H1 (cell line): ENCODE data around the gene PAK6. TPM values are rescaled to one million over a fixed set of nuclear protein-coding genes. Genes with fewer than 3 reads are reported as not detected.

Experiments
- CTCF ChIA-PET: fragments of 300-600 bp; sonication (Branson Sonifier 250); formaldehyde crosslinking; loops from one replicate; lab custom pipeline; 2021; ENCODE audit not compliant: partially characterized antibody; lab: Charles Lee
- POLR2A ChIA-PET: fragments of 300-600 bp; sonication (Branson Sonifier 250); formaldehyde crosslinking; loops from one replicate; lab custom pipeline; 2021; ENCODE audit warnings: inconsistent platforms; ENCODE audit not compliant: partially characterized antibody; lab: Charles Lee
- DNase-seq, 2 experiments: peaks; one replicate each; pipeline versions ENCODE4 v3.0.0 to v3.0.0-alpha.2; 2010 to 2022; ENCODE audit warnings: low spot score in 2 of 2, low read depth in 1 of 2, mixed read lengths in 1 of 2
- FAIRE-seq: peaks from 2 replicates; lab custom pipeline; 2011; peaks lifted over from hg19 to GRCh38; lab: Jason Lieb, UNC
- H2AFZ ChIP-seq: 2 replicates; pipeline ENCODE4 v1.8.1; 2012; ENCODE audit warnings: low read length, inconsistent platforms
- H2AK5ac ChIP-seq: 2 replicates; pipeline ENCODE4 v1.6.1; 2013; ENCODE audit warnings: low read depth, low read length
- H2BK120ac ChIP-seq: replicated peaks from 2 replicates; pipeline ENCODE3; 2013; ENCODE audit warnings: low read depth, low read length, inconsistent platforms
- H2BK12ac ChIP-seq: 2 replicates; pipeline ENCODE4 v1.6.1; 2013; ENCODE audit warnings: low read depth, low read length
- H2BK15ac ChIP-seq: 2 replicates; pipeline ENCODE4 v1.6.1; 2013; ENCODE audit warnings: low read length
- H2BK20ac ChIP-seq: 2 replicates; pipeline ENCODE4 v1.6.1; 2013; ENCODE audit warnings: low read length
- H2BK5ac ChIP-seq: 2 replicates; pipeline ENCODE4 v1.6.1; 2013; ENCODE audit warnings: low read depth, low read length
- H3K14ac ChIP-seq: 2 replicates; pipeline ENCODE4 v1.6.1; 2013; ENCODE audit warnings: inconsistent platforms; ENCODE audit not compliant: insufficient read length
- H3K18ac ChIP-seq: 2 replicates; pipeline ENCODE4 v1.6.1; 2013; ENCODE audit warnings: low read length; ENCODE audit errors: extremely low read depth
- H3K23ac ChIP-seq: 2 replicates; pipeline ENCODE4 v1.6.1; 2013; ENCODE audit warnings: inconsistent platforms; ENCODE audit not compliant: insufficient read length
- H3K23me2 ChIP-seq: 2 replicates; pipeline ENCODE4 v1.6.1; 2013; ENCODE audit warnings: low read depth, low read length
- H3K27ac ChIP-seq: 2 replicates; pipeline ENCODE4 v1.6.1; 2011; ENCODE audit warnings: low read depth, low read length, inconsistent platforms
- H3K27me3 ChIP-seq, 4 experiments: replicated peaks in 1 of 4; 1 replicate in 1 of 4; 2 replicates in 3 of 4; pipeline versions ENCODE4 v1.6.1 to v1.8.1; 2011 to 2013; ENCODE audit warnings: low read length in 3 of 4, mild to moderate bottlenecking in 3 of 4, inconsistent platforms in 2 of 4, mixed read lengths in 2 of 4, moderate library complexity in 1 of 4; ENCODE audit not compliant: control insufficient read depth in 3 of 4, insufficient read depth in 3 of 4; ENCODE audit errors: extremely low read depth in 1 of 4
- H3K36me3 ChIP-seq, 4 experiments: 2 replicates each; pipeline versions ENCODE4 v1.6.1 to v1.8.1; 2011 to 2013; ENCODE audit warnings: mild to moderate bottlenecking in 4 of 4, low read length in 3 of 4, moderate library complexity in 2 of 4, control low read depth in 1 of 4, inconsistent platforms in 1 of 4; ENCODE audit not compliant: insufficient read depth in 4 of 4, control insufficient read depth in 2 of 4
- H3K4ac ChIP-seq: replicated peaks from 2 replicates; pipeline ENCODE3; 2013; ENCODE audit warnings: low read length, low read depth, mixed read lengths, inconsistent platforms; ENCODE audit not compliant: insufficient read length
- H3K4me1 ChIP-seq, 4 experiments: replicated peaks in 1 of 4; 1 replicate in 1 of 4; 2 replicates in 3 of 4; pipeline versions ENCODE4 v1.6.1 to v1.8.1; 2011 to 2013; ENCODE audit warnings: low read length in 3 of 4, inconsistent platforms in 2 of 4, mixed read lengths in 1 of 4; ENCODE audit not compliant: insufficient read depth in 4 of 4, control insufficient read depth in 3 of 4
- H3K4me2 ChIP-seq, 2 experiments: 2 replicates each; pipeline versions ENCODE4 v1.6.1 to v1.8.1; 2011 to 2013; ENCODE audit warnings: low read depth in 2 of 2, low read length in 2 of 2, control low read depth in 1 of 2, inconsistent platforms in 1 of 2, mild to moderate bottlenecking in 1 of 2; ENCODE audit not compliant: insufficient read depth in 1 of 2
- H3K4me3 ChIP-seq, 4 experiments: fragments of 200-600, 300-600 bp in 1 of 4; sonication (generic), shearing (Covaris generic), sonication (Bioruptor Twin) in 1 of 4; 2 replicates each; pipeline versions ENCODE4 v1.5.1 to v1.8.1; 2011 to 2016; ENCODE audit warnings: low read length in 4 of 4, low read depth in 3 of 4, control low read depth in 2 of 4, inconsistent platforms in 2 of 4, mild to moderate bottlenecking in 2 of 4, mixed read lengths in 1 of 4, moderate library complexity in 1 of 4; ENCODE audit not compliant: insufficient read depth in 2 of 4; ENCODE audit errors: extremely low read depth in 1 of 4
- H3K56ac ChIP-seq: replicated peaks from 2 replicates; pipeline ENCODE3; 2013; ENCODE audit warnings: low read depth, mild to moderate bottlenecking, mixed read lengths, low read length, inconsistent platforms; ENCODE audit not compliant: insufficient read length
- H3K79me1 ChIP-seq: 2 replicates; pipeline ENCODE4 v1.6.1; 2013; ENCODE audit warnings: low read depth, low read length, control low read depth
- H3K79me2 ChIP-seq, 2 experiments: 2 replicates each; pipeline versions ENCODE4 v1.6.1 to v1.8.1; 2012 to 2013; ENCODE audit warnings: low read length in 2 of 2, mild to moderate bottlenecking in 2 of 2, inconsistent platforms in 1 of 2; ENCODE audit not compliant: insufficient read depth in 2 of 2, control insufficient read depth in 1 of 2
- H3K9ac ChIP-seq, 4 experiments: replicated peaks in 1 of 4; 1 replicate in 1 of 4; 2 replicates in 3 of 4; pipeline versions ENCODE4 v1.6.1 to v1.8.1; 2011 to 2013; ENCODE audit warnings: low read depth in 3 of 4, low read length in 3 of 4, control low read depth in 2 of 4, mild to moderate bottlenecking in 2 of 4, moderate library complexity in 2 of 4, inconsistent platforms in 1 of 4; ENCODE audit errors: extremely low read depth in 1 of 4
- H3K9me3 ChIP-seq, 2 experiments: 2 replicates each; pipeline versions ENCODE4 v1.6.1 to v1.8.1; 2012 to 2013; ENCODE audit warnings: mild to moderate bottlenecking in 2 of 2, moderate library complexity in 2 of 2, control low read depth in 1 of 2, inconsistent platforms in 1 of 2, low read depth in 1 of 2, low read length in 1 of 2, mixed read lengths in 1 of 2; ENCODE audit not compliant: insufficient read depth in 2 of 2
- H4K20me1 ChIP-seq, 2 experiments: replicated peaks in 1 of 2; 2 replicates each; pipeline versions ENCODE3 to v1.8.1; 2011 to 2013; ENCODE audit warnings: inconsistent platforms in 2 of 2, low read length in 2 of 2, mild to moderate bottlenecking in 1 of 2; ENCODE audit not compliant: insufficient read depth in 2 of 2, control insufficient read depth in 1 of 2
- H4K5ac ChIP-seq: 2 replicates; pipeline ENCODE4 v1.6.1; 2013; ENCODE audit warnings: low read length, low read depth, mixed read lengths, inconsistent platforms; ENCODE audit not compliant: insufficient read length
- H4K8ac ChIP-seq: 2 replicates; pipeline ENCODE4 v1.8.0; 2013; ENCODE audit warnings: mild to moderate bottlenecking, moderate library complexity, low read length, inconsistent platforms; ENCODE audit not compliant: insufficient read depth; ENCODE audit errors: extremely low read depth
- H4K91ac ChIP-seq: replicated peaks from 2 replicates; pipeline ENCODE3; 2013; ENCODE audit warnings: low read length, mixed read lengths, inconsistent platforms; ENCODE audit not compliant: insufficient read length
- BRCA1 ChIP-seq: IDR thresholded peaks from 2 replicates; pipeline ENCODE4 v1.6.1; 2012; ENCODE audit warnings: low read depth, low read length, improper control_type of control experiment
- CBX5 ChIP-seq: fragments of 300-800, 300-1000 bp; sonication (generic); IDR thresholded peaks from 2 replicates; pipeline ENCODE4 v1.7.1; 2016; ENCODE audit warnings: antibody characterized with exemption, low read length, low read depth
- CTBP2 ChIP-seq: IDR thresholded peaks from 2 replicates; pipeline ENCODE4 v1.7.0; 2011; ENCODE audit warnings: borderline replicate concordance, mild to moderate bottlenecking, moderate library complexity, mixed read lengths, low read length; ENCODE audit not compliant: insufficient read depth, insufficient read length
- MAFK ChIP-seq: IDR thresholded peaks from 2 replicates; pipeline ENCODE4 v1.6.1; 2012; ENCODE audit warnings: low read depth, mild to moderate bottlenecking, improper control_type of control experiment, low read length
- NRF1 ChIP-seq: IDR thresholded peaks from 2 replicates; pipeline ENCODE4 v1.6.1; 2011; ENCODE audit warnings: mild to moderate bottlenecking, low read depth, low read length, improper control_type of control experiment
- PHF8 ChIP-seq: fragments of 200-600 bp; sonication (generic); conservative IDR thresholded peaks from 2 replicates; pipeline ENCODE4 v1.7.1; 2012; ENCODE audit warnings: low read depth, mild to moderate bottlenecking, inconsistent platforms, low read length, moderate library complexity
- RNF2 ChIP-seq: fragments of 200-900, 300-1000 bp; sonication (generic); IDR thresholded peaks from 2 replicates; pipeline ENCODE4 v1.7.1; 2016; ENCODE audit warnings: borderline replicate concordance, low read depth, mild to moderate bottlenecking, antibody characterized with exemption, low read length; ENCODE audit not compliant: poor library complexity, severe bottlenecking; ENCODE audit errors: missing control alignments
- SRF ChIP-seq: IDR thresholded peaks from 2 replicates; pipeline ENCODE4 v1.6.1; 2011; ENCODE audit warnings: mild to moderate bottlenecking, low read depth, low read length, moderate library complexity
- TAF1 ChIP-seq: IDR thresholded peaks from 2 replicates; pipeline ENCODE4 v1.6.1; 2011; ENCODE audit warnings: mild to moderate bottlenecking, low read depth, low read length
- whole genome bisulfite sequencing, 2 experiments: shearing (Covaris generic) in 1 of 2; methylation state at CpG; one replicate each; pipeline versions ENCODE4 v1.1.6 to v1.1.7; 2013 to 2015; ENCODE audit warnings: low lambda C conversion rate in 2 of 2, mixed read lengths in 2 of 2, inconsistent platforms in 1 of 2, low coverage in 1 of 2, missing lambda C conversion rate in 1 of 2; ENCODE audit not compliant: insufficient replicate concordance in 2 of 2, insufficient coverage in 1 of 2, insufficient read length in 1 of 2; ENCODE audit errors: extremely low coverage in 1 of 2, missing lambda C conversion rate in 1 of 2; 5-methylcytosine and 5-hydroxymethylcytosine counted together
- polyA plus RNA-seq, 7 experiments: library from polyadenylated mRNA; depleted of rRNA in 3 of 7; stranded (reverse) in 5 of 7; unstranded in 2 of 7; fragments of >200 nt in 5 of 7; fragments of 200-250 nt in 2 of 7; gene quantifications; 1 replicate in 5 of 7; 2 replicates in 1 of 7; 4 replicates in 1 of 7; pipeline versions ENCODE4 v1.2.1 to v1.2.3, GENCODE V29; 2011 to 2013; ENCODE audit warnings: missing spikeins in 2 of 7, mixed read lengths in 2 of 7
- total RNA-seq: library from RNA; stranded (reverse); fragmentation: NEBNext Ultra II Directional; extraction: Animal tissue kit (Norgen Biotek cat#: 25700); gene quantifications from 2 replicates; pipeline ENCODE4 v1.2.1, GENCODE V29; 2021
- TF ChIP-seq, protein P1 (sequence below): IDR thresholded peaks from 2 replicates; pipeline ENCODE4 v1.6.1; 2012; ENCODE audit warnings: inconsistent platforms
- TF ChIP-seq, protein P2 (sequence below), 3 experiments: IDR thresholded peaks; 1 replicate in 2 of 3; 2 replicates in 1 of 3; pipeline versions ENCODE4 v1.5.1 to v1.6.1; 2011; ENCODE audit warnings: low read length in 3 of 3, mild to moderate bottlenecking in 3 of 3, inconsistent platforms in 2 of 3, low read depth in 1 of 3, moderate library complexity in 1 of 3; ENCODE audit not compliant: insufficient read depth in 1 of 3; ENCODE audit errors: control extremely low read depth in 1 of 3

PAK6 gene
- total and polyA plus RNA-seq, 2 of the 8 experiments (the other 6 are each of a cell fraction or from before 2014, with no cell fraction given), result 6.9 to 9.4 TPM

DNA sequence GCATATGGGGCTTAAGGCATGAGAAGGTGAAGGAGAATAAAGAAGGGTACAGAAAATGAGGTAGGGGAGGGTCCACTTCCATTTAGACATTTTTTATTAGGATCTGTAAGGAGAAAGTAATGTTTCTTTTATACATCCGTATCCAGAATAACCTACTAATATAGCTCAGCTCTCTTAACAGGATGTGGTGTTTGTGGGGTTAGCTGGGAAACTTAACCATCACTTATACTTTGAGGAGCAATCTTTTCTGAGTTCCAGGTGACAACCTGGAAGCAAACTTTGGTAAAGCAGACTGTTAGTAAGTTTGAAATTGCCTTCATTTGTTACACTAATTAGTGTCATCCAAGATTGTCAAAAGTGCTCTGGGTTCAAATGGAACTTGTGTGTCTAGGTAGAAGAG is 41.4 kb upstream of the PAK6 start:
- H3K79me2 ChIP-seq, result peaks cover 0 to 24% of the 10 kb centered on the region in 2 experiments; a peak in 2 of 4 replicates
- H3K79me1 ChIP-seq, result peaks cover 2% of the 10 kb centered on the region
- no peaks in the 10 kb centered on the region for H3K27me3 ChIP-seq
- H3K9ac ChIP-seq, result no peak overlapping the region
- no peak for FAIRE-seq
- H3K36me3 ChIP-seq, result peaks cover 29 to 82% (median 61%) of the 10 kb centered on the region in 4 experiments
- no peak overlapping the region for H4K5ac ChIP-seq
- no peak overlapping the region for H2BK20ac ChIP-seq
- no peak overlapping the region for H2BK5ac ChIP-seq
- no peak overlapping the region for H2AFZ ChIP-seq
- no peak overlapping the region for H2BK120ac ChIP-seq
- H3K27ac ChIP-seq, result no peak overlapping the region
- H4K8ac ChIP-seq, result no peak overlapping the region
- no peak for DNase-seq
- no peak overlapping the region for H2BK15ac ChIP-seq
- H4K20me1 ChIP-seq, result no peaks in the 10 kb centered on the region
- no peak overlapping the region for H2AK5ac ChIP-seq
- no peak overlapping the region for H3K23ac ChIP-seq
- no peak overlapping the region for H3K14ac ChIP-seq
- H3K18ac ChIP-seq, result no peak overlapping the region
- no peaks in the 10 kb centered on the region for H3K9me3 ChIP-seq
- H3K23me2 ChIP-seq, result no peaks in the 10 kb centered on the region
- no peak overlapping the region for H3K4ac ChIP-seq
- no peak overlapping the region for H3K56ac ChIP-seq
- H3K4me3 ChIP-seq, result no peak overlapping the region
- ChIA-PET POLR2A (interaction anchor here (1.0 kb wide), 1 partner anchor 26 kb away, joined by 4 read pairs; no protein-coding TSS in a partner anchor), CTCF (interaction anchor here (0.6 to 1.0 kb wide), 3 partner anchors 15 to 88 kb away, joined by 3 read pairs; partner anchors contain the start of gene BMF)
- no peak overlapping the region for H2BK12ac ChIP-seq
- WGBS, 2 experiments, result 100% methylated on average over 1 of the region's 1 CpG; no CpG with 5 or more reads in 1 of the 2 experiments
- H4K91ac ChIP-seq, result no peak overlapping the region
- no peaks in the 10 kb centered on the region for H3K4me1 ChIP-seq
- no peak overlapping the region for H3K4me2 ChIP-seq
- TF ChIP-seq PHF8, result no peak
- no peak for TF ChIP-seq BRCA1
- no peak for TF ChIP-seq RNF2
- no peak for TF ChIP-seq TAF1
- TF ChIP-seq MAFK, result no peak
- TF ChIP-seq CTBP2, result no peak
- no peak for TF ChIP-seq NRF1
- TF ChIP-seq CBX5, result no peak
- TF ChIP-seq, protein P1, sequence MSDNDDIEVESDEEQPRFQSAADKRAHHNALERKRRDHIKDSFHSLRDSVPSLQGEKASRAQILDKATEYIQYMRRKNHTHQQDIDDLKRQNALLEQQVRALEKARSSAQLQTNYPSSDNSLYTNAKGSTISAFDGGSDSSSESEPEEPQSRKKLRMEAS, result no peak
- TF ChIP-seq, protein P2, sequence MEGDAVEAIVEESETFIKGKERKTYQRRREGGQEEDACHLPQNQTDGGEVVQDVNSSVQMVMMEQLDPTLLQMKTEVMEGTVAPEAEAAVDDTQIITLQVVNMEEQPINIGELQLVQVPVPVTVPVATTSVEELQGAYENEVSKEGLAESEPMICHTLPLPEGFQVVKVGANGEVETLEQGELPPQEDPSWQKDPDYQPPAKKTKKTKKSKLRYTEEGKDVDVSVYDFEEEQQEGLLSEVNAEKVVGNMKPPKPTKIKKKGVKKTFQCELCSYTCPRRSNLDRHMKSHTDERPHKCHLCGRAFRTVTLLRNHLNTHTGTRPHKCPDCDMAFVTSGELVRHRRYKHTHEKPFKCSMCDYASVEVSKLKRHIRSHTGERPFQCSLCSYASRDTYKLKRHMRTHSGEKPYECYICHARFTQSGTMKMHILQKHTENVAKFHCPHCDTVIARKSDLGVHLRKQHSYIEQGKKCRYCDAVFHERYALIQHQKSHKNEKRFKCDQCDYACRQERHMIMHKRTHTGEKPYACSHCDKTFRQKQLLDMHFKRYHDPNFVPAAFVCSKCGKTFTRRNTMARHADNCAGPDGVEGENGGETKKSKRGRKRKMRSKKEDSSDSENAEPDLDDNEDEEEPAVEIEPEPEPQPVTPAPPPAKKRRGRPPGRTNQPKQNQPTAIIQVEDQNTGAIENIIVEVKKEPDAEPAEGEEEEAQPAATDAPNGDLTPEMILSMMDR (IDR thresholded peaks at IDR 0.05; ENCODE audit: control extremely low read depth in 1 of 3, insufficient read depth in 1 of 3, low read depth in 1 of 3, low read length in 3 of 3), result no peak
- no peak for TF ChIP-seq SRF
